HFFc6 (cell line): Measurements from ENCODE around the gene PML. TPM values are rescaled to one million over a fixed set of nuclear protein-coding genes. Genes with fewer than 3 reads are reported as not detected.

ENCODE experiments used
- DNase-seq: peaks from one replicate; pipeline ENCODE4 v3.0.0-alpha.2; 2018
- H3K27ac Mint-ChIP-seq: 2 replicates; pipeline ENCODE4 v1.8.0; 2020; ENCODE audit warnings: mild to moderate bottlenecking, mixed read lengths
- H3K27me3 Mint-ChIP-seq: 2 replicates; pipeline ENCODE4 v1.8.0; 2021; ENCODE audit warnings: mild to moderate bottlenecking, moderate library complexity, mixed read lengths; ENCODE audit not compliant: insufficient read depth
- H3K36me3 Mint-ChIP-seq: 2 replicates; pipeline ENCODE4 v1.8.0; 2021; ENCODE audit warnings: low read depth, mixed read lengths
- H3K4me1 Mint-ChIP-seq: 2 replicates; pipeline ENCODE4 v1.8.0; 2020; ENCODE audit warnings: low read depth, mixed read lengths
- H3K4me3 Mint-ChIP-seq: 2 replicates; pipeline ENCODE4 v1.8.0; 2020; ENCODE audit warnings: mild to moderate bottlenecking, moderate library complexity, mixed read lengths
- H3K9me3 Mint-ChIP-seq: 2 replicates; pipeline ENCODE4 v1.8.0; 2020; ENCODE audit warnings: mild to moderate bottlenecking, mixed read lengths
- CTCF ChIP-seq: fragments of 200-600 bp; sonication (generic); IDR thresholded peaks from 2 replicates; pipeline ENCODE4 v1.5.0; 2021; ENCODE audit warnings: antibody characterized with exemption, mild to moderate bottlenecking
- total RNA-seq, 6 experiments: library from RNA; stranded (reverse); fragmentation: NEBNext Ultra II Directional; extraction: Animal tissue kit (Norgen Biotek cat#: 25700); gene quantifications; 2 replicates in 1 of 6; 3 replicates in 5 of 6; pipeline ENCODE4 v1.2.3, GENCODE V29; 2021

The PML gene
- total RNA-seq, 6 experiments from 2014 or later: 45.2 to 51.8 (median 47.5) TPM

- peak; percentile 96 for DNase-seq
- H3K27me3 Mint-ChIP-seq: peaks cover 6% of the 10 kb centered on the region
- TF ChIP-seq CTCF: peak; percentile 91
- H3K9me3 Mint-ChIP-seq: no peaks in the 10 kb centered on the region
- H3K4me3 Mint-ChIP-seq: peak overlapping the region; percentile 25; the same call in 1 of the 2 replicates
- peaks cover 35% of the 10 kb centered on the region for H3K4me1 Mint-ChIP-seq
- H3K27ac Mint-ChIP-seq: peak overlapping the region; percentile 94
- H3K36me3 Mint-ChIP-seq: peaks cover 34% of the 10 kb centered on the region
These were observed 43.5 kb upstream of the PML start for GRCh38 chr15:73950831-73951561.

- H3K4me1 Mint-ChIP-seq: peaks cover 42% of the 10 kb centered on the region
These were observed 42.9 kb upstream of the PML start for GRCh38 chr15:73951601-73952000.

GRCh38 chr15:73952171-73952912 is 42.2 kb upstream of the PML start:
- Mint-ChIP-seq H3K27ac (peak overlapping the region; percentile 65), H3K4me3 (no peak overlapping the region), H3K36me3 (peaks cover 25% of the 10 kb centered on the region), H3K27me3 (peaks cover 12% of the 10 kb centered on the region), H3K9me3 (no peaks in the 10 kb centered on the region), H3K4me1 (peaks cover 49% of the 10 kb centered on the region)
- TF ChIP-seq CTCF: no peak
- no peak for DNase-seq

More at GRCh38 chr15:73951601-73952000, 42.9 kb upstream of the PML start:
- no peaks in the 10 kb centered on the region for H3K9me3 Mint-ChIP-seq
- peaks cover 33% of the 10 kb centered on the region for H3K36me3 Mint-ChIP-seq
- TF ChIP-seq CTCF: no peak
- peak overlapping the region; percentile 25; the same call in 1 of the 2 replicates for H3K4me3 Mint-ChIP-seq
- no peak for DNase-seq
- peak overlapping the region; percentile 94 for H3K27ac Mint-ChIP-seq
- H3K27me3 Mint-ChIP-seq: peaks cover 9% of the 10 kb centered on the region

- H3K27ac Mint-ChIP-seq: 0 out of 2 replicates have a peak overlapping the region, but pooled peaks have one; percentile 11
- no peaks in the 10 kb centered on the region for H3K9me3 Mint-ChIP-seq
- H3K27me3 Mint-ChIP-seq: peaks cover 12% of the 10 kb centered on the region
- peak overlapping the region; percentile 15; the same call in 1 of the 2 replicates for H3K4me3 Mint-ChIP-seq
- no peak for DNase-seq
- H3K4me1 Mint-ChIP-seq: peaks cover 57% of the 10 kb centered on the region
- peaks cover 19% of the 10 kb centered on the region for H3K36me3 Mint-ChIP-seq
- no peak for TF ChIP-seq CTCF
These were observed 41.4 kb upstream of the PML start for GRCh38 chr15:73952913-73953750.
